ENCODE results near the gene MGLL. TPM values are rescaled to one million over a fixed set of nuclear protein-coding genes. Genes with fewer than 3 reads are reported as not detected.

The MGLL gene
- total RNA-seq, 4 donors from 2014 or later = 58.9 to 129 (median 96.3) TPM

DNA sequence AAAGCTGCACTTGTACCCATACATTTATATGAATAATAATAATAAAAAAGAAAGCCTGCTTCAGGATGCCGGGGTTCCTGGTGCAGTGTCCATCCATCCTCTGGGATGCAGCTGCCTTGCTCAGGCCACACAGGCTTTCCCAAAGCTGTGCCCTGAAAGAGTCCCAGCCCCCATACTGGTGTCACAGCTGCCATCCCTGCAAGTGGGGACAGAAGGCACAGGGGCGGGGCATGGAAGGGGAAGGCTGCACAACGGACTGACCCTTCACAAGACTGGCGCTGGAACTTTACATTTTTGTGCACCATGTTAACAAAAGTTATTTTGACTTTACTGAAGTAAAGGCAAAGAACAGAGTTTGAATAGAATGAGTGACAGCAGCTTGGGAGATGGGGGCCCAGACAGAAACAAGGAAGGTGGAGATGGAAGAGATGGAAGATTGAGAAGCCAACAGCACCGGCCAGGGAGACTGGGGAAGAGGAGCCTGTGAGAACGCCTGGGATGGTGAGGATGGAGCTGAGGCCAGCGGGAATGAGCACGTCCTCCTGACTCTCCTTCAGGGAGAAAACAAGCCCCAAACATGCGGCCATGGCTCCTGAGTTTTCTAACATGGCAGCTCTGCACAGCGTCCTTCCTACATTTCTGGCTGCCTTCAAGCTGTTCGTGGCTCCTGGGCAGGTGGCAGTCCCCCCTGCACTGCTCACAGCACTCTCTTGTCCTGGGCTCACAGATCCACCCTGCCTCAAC is 76.5 kb downstream of the MGLL start:
- no peak for ATAC-seq (ENCODE audit: low FRiP score)
- DNase-seq (ENCODE audit: low spot score) = no peak
- TF ChIP-seq, protein P1, sequence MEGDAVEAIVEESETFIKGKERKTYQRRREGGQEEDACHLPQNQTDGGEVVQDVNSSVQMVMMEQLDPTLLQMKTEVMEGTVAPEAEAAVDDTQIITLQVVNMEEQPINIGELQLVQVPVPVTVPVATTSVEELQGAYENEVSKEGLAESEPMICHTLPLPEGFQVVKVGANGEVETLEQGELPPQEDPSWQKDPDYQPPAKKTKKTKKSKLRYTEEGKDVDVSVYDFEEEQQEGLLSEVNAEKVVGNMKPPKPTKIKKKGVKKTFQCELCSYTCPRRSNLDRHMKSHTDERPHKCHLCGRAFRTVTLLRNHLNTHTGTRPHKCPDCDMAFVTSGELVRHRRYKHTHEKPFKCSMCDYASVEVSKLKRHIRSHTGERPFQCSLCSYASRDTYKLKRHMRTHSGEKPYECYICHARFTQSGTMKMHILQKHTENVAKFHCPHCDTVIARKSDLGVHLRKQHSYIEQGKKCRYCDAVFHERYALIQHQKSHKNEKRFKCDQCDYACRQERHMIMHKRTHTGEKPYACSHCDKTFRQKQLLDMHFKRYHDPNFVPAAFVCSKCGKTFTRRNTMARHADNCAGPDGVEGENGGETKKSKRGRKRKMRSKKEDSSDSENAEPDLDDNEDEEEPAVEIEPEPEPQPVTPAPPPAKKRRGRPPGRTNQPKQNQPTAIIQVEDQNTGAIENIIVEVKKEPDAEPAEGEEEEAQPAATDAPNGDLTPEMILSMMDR (IDR thresholded peaks at IDR 0.05) = no peak

DNA sequence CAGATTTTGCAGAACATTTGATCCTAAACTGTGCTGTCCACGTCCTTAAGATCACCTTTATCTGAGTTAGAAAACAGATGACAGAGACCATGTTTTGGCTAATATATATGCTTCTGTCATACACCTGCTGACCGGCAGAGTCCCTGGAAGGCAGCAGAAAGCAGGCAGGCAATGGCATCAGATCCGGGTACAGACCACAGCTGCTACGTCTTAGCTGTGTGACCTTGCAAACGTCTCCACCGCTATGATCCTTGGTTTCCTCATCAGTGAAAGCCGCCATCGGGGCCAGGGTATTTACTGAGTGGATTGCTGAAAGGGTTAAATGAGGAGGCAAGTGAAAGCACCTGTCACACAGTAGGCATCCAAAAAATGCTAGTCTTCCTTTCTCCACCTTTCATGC is 77.4 kb downstream of the MGLL start:
- DNase-seq (ENCODE audit: low spot score) (no peak), ATAC-seq (ENCODE audit: low FRiP score) (no peak)
- TF ChIP-seq, protein P1 (IDR thresholded peaks at IDR 0.05) = no peak

DNA sequence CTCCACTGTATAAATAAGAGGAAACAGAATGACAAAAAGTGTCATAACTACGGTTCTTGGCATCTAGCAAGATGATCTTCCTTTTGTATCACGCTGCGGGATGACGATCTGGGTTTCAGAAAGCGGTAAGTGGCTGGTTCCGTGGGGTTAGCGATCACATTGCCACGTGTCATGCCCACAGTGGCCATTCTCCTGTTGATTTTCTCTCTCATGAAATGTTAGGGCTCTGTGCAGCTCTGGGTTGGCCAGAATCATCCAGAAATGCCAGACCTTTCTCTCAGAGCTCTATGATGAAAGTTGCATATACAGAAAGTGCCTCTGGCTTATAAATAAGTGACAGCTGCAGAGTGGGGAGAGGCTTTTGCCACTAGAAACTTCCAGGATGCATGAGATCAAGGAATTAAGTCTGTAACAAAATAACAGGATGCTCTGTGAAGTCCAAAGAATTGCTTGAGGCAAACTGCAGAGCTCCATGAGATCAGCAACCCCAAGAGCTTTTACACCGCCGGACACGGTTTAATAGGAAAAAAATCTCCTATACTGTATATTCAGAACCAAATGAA is 78.0 kb downstream of the MGLL start:
- ATAC-seq (ENCODE audit: low FRiP score) (no peak), DNase-seq (ENCODE audit: low spot score) (no peak)
- TF ChIP-seq, protein P1 (IDR thresholded peaks at IDR 0.05) = no peak

DNA sequence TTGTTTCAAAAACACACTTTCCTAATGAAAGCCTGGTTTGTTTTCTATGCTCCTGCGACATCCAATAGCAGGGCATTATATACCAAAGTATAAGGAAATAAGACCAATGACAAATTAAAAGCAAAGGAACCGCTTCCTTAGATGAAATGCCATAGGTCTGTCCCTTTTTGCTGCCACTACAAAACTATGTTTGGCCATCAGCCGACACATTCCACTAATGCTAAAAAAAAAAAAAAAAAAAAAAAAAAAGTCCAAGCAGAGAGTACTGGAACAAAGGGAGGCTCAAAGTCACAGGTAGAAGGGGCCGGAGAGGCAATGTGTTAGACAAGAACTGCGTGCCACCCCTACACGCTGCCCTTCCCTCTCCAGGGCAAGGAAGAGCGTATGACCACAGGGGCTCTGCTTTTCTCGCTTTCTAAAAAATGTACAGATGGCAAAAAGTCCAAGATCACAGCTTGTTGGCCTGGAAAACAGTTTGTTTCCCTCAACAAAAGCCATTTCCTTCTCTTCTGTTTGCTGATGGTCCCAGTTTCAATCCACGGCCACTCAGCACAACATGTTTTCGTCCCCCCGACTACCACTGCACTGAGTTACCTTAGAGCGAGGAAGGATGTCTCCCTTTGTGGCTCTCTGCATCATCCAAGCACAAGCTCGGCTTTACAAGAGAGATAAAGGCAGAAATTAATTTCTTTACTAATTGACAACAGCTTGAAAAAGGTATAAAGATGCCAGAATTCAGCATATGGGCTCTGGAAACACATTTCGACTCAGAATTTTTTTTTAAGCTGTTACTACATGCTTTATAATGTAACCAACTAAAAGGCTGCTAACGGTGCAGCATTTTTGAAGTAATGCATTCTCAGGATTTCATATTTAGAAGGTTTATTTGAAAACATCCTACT is 78.7 kb downstream of the MGLL start:
- ATAC-seq (ENCODE audit: low FRiP score) = no peak
- TF ChIP-seq, protein P1 (IDR thresholded peaks at IDR 0.05) = no peak
- no peak for DNase-seq (ENCODE audit: low spot score)

DNA sequence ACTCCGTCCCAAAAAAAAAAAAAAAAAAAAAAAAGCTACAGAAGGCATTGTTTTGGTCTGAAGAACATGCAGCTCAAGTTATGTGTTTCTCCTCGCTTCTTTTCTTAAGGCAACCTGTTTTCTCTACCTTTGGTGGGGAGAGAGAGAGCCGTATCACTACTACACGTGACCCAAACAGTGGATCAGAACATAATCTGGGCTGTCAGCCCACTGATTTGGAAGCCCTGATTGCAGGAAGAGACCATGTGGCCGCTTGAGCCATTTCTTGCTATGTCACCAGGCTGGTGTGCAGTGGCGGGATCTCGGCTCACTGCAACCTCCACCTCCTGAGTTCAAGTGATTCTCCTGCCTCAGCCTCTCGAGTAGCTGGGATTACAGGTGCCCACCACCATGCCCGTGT is 79.7 kb downstream of the MGLL start:
- TF ChIP-seq, protein P1 (IDR thresholded peaks at IDR 0.05) = no peak
- ATAC-seq (ENCODE audit: low FRiP score) (no peak), DNase-seq (ENCODE audit: low spot score) (no peak)

DNA sequence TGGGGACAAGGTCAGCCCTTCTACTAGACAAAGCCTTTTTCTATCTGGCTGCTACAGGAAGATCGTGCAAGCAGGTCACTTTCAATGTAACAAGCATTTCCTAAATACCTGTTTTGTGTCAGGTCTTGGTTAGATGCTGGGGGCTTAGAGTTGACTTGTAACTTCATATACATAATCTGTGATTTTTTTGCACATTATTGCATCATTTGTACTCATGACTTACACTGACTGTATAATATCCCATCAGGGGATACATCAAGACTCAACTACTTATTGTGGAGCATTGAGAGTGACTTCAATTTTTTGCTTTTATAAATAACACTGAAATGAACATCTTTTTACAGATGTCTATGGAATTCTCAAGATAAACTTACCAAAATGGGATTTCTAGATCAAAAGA is 80.6 kb downstream of the MGLL start:
- DNase-seq (ENCODE audit: low spot score) (no peak), ATAC-seq (ENCODE audit: low FRiP score) (no peak)
- TF ChIP-seq, protein P1 (IDR thresholded peaks at IDR 0.05) = no peak
